IMR-90 (cell line): Measurements from ENCODE around the gene STAT3. TPM values are rescaled to one million over a fixed set of nuclear protein-coding genes. Genes with fewer than 3 reads are reported as not detected.

Source experiments
- ATAC-seq: fragments of 200-7000 bp; cut with Tn5 transposase; 2 replicates; pipeline ENCODE4 v1.9.1; 2020; ENCODE audit warnings: low read depth, mild to moderate bottlenecking, moderate library complexity
- BruUV-seq: library from RNA; stranded (reverse); fragments of 400-500 nt; replicated peaks from 2 replicates; lab custom pipeline; 2021; lab: Mats Ljungman, UMichigan
- CTCF ChIA-PET: fragments of 300-600 bp; formaldehyde crosslinking; extraction: SDS; loops from one replicate; lab custom pipeline; 2021; ENCODE audit warnings: antibody characterized with exemption; lab: Yijun Ruan, JAX
- POLR2A ChIA-PET: fragments of 300-600 bp; sonication (Branson Sonifier 250); formaldehyde crosslinking; loops from one replicate; lab custom pipeline; 2022; ENCODE audit warnings: antibody characterized with exemption; ENCODE audit not compliant: unreplicated experiment; lab: Charles Lee
- DNase-seq: peaks from one replicate; pipeline ENCODE4 v3.0.0; 2013
- H2AFZ ChIP-seq: replicated peaks from 2 replicates; pipeline ENCODE3; 2013; ENCODE audit warnings: low read length, mild to moderate bottlenecking; ENCODE audit not compliant: poor library complexity
- H2AK5ac ChIP-seq: 2 replicates; pipeline ENCODE4 v1.6.1; 2013; ENCODE audit warnings: low read depth, low read length, inconsistent platforms
- H2AK9ac ChIP-seq: replicated peaks from 2 replicates; pipeline ENCODE3; 2013; ENCODE audit warnings: mild to moderate bottlenecking, low read depth, low read length, moderate library complexity; ENCODE audit not compliant: poor library complexity
- H2BK120ac ChIP-seq: 2 replicates; pipeline ENCODE4 v1.6.1; 2013; ENCODE audit warnings: low read depth, low read length, inconsistent platforms
- H2BK15ac ChIP-seq: 3 replicates; pipeline ENCODE4 v1.6.1; 2013; ENCODE audit warnings: low read depth, low read length, inconsistent platforms
- H2BK20ac ChIP-seq: 2 replicates; pipeline ENCODE4 v1.6.1; 2013; ENCODE audit warnings: low read depth, mild to moderate bottlenecking, inconsistent platforms, low read length, moderate library complexity
- H2BK5ac ChIP-seq: 2 replicates; pipeline ENCODE4 v1.6.1; 2013; ENCODE audit warnings: mild to moderate bottlenecking, low read depth, low read length, inconsistent platforms; ENCODE audit not compliant: poor library complexity, severe bottlenecking
- H3K14ac ChIP-seq: replicated peaks from 2 replicates; pipeline ENCODE4 v1.6.1; 2013; ENCODE audit warnings: low read depth, low read length, inconsistent platforms
- H3K18ac ChIP-seq: 2 replicates; pipeline ENCODE4 v1.6.1; 2013; ENCODE audit warnings: low read depth, low read length, control low read depth
- H3K23ac ChIP-seq: 2 replicates; pipeline ENCODE4 v1.6.1; 2013; ENCODE audit warnings: low read depth, low read length, inconsistent platforms
- H3K27ac ChIP-seq: 2 replicates; pipeline ENCODE4 v1.5.1; 2013; ENCODE audit warnings: mild to moderate bottlenecking, control low read depth, low read length; ENCODE audit not compliant: insufficient read depth
- H3K27me3 ChIP-seq: 2 replicates; pipeline ENCODE4 v1.6.1; 2013; ENCODE audit warnings: low read length; ENCODE audit not compliant: control insufficient read depth, insufficient read depth
- H3K36me3 ChIP-seq: 2 replicates; pipeline ENCODE4 v1.6.1; 2013; ENCODE audit warnings: low read length, mixed read lengths; ENCODE audit not compliant: control insufficient read depth, insufficient read depth
- H3K4ac ChIP-seq: 2 replicates; pipeline ENCODE4 v1.6.1; 2013; ENCODE audit warnings: low read depth, low read length, inconsistent platforms
- H3K4me1 ChIP-seq: 2 replicates; pipeline ENCODE4 v1.6.1; 2013; ENCODE audit warnings: low read length, mixed read lengths; ENCODE audit not compliant: control insufficient read depth, insufficient read depth
- H3K4me2 ChIP-seq: 2 replicates; pipeline ENCODE4 v1.6.1; 2013; ENCODE audit warnings: low read depth, mild to moderate bottlenecking, control low read depth, low read length, moderate library complexity
- H3K4me3 ChIP-seq: 2 replicates; pipeline ENCODE4 v1.5.1; 2013; ENCODE audit warnings: low read depth, mild to moderate bottlenecking, control low read depth, low read length, moderate library complexity; ENCODE audit not compliant: insufficient read depth
- H3K56ac ChIP-seq: 2 replicates; pipeline ENCODE4 v1.6.1; 2013; ENCODE audit warnings: low read length, inconsistent platforms; ENCODE audit not compliant: insufficient read depth; ENCODE audit errors: extremely low read depth
- H3K79me1 ChIP-seq, 2 experiments: 2 replicates each; pipeline ENCODE4 v1.6.1; 2013; ENCODE audit warnings: low read length in 2 of 2, inconsistent platforms in 1 of 2, low read depth in 1 of 2
- H3K9ac ChIP-seq: 2 replicates; pipeline ENCODE4 v1.6.1; 2013; ENCODE audit warnings: low read depth, low read length, control low read depth
- H3K9me1 ChIP-seq: 2 replicates; pipeline ENCODE4 v1.6.1; 2013; ENCODE audit warnings: low read length, inconsistent platforms; ENCODE audit not compliant: insufficient read depth
- H3K9me3 ChIP-seq: 2 replicates; pipeline ENCODE4 v1.6.1; 2013; ENCODE audit warnings: low read length; ENCODE audit not compliant: control insufficient read depth, insufficient read depth
- H4K20me1 ChIP-seq: 2 replicates; pipeline ENCODE4 v1.6.1; 2013; ENCODE audit warnings: low read length, inconsistent platforms; ENCODE audit not compliant: insufficient read depth
- H4K5ac ChIP-seq: 2 replicates; pipeline ENCODE4 v1.6.1; 2013; ENCODE audit warnings: mild to moderate bottlenecking, low read depth, low read length, control low read depth
- H4K8ac ChIP-seq, 2 experiments: 2 replicates each; pipeline ENCODE4 v1.6.1; 2013; ENCODE audit warnings: low read depth in 2 of 2, low read length in 2 of 2, control low read depth in 1 of 2, inconsistent platforms in 1 of 2
- H4K91ac ChIP-seq: 2 replicates; pipeline ENCODE4 v1.6.1; 2013; ENCODE audit warnings: low read depth, low read length, inconsistent platforms; ENCODE audit not compliant: insufficient read depth
- RCOR1 ChIP-seq: IDR thresholded peaks from 2 replicates; pipeline ENCODE4 v1.6.1; 2012; ENCODE audit warnings: mild to moderate bottlenecking, low read length, improper control_type of control experiment; ENCODE audit not compliant: insufficient replicate concordance
- SMC3 ChIP-seq: fragments of 150-350 bp; IDR thresholded peaks from 2 replicates; pipeline ENCODE4 v1.6.1; 2016; ENCODE audit warnings: low read depth, mild to moderate bottlenecking, antibody characterized with exemption, low read length, moderate library complexity
- WGBS, 2 experiments: methylation state at CpG; one replicate each; pipeline versions ENCODE4 v1.1.5 to v1.1.7; 2013; ENCODE audit warnings: missing lambda C conversion rate in 2 of 2; ENCODE audit not compliant: insufficient read length in 1 of 2; ENCODE audit errors: extremely low coverage in 2 of 2; 5-methylcytosine and 5-hydroxymethylcytosine counted together
- dilution Hi-C: fragments of 300-500 bp; cut with HindIII; formaldehyde crosslinking; loops from one replicate; pipeline ENCODE4 v1.14.3; 2018; ENCODE audit warnings: low sequenced_read_pairs; ENCODE audit not compliant: unreplicated experiment
- in situ Hi-C: fragments of 300-500 bp; cut with MboI; formaldehyde crosslinking; loops from 3 replicates; pipeline ENCODE4 v1.14.3; 2019; ENCODE audit warnings: low sequenced_read_pairs, inconsistent platforms, mixed read lengths
- intact Hi-C: fragments of 100-400 bp; cut with micrococcal nuclease; formaldehyde crosslinking; loops from 2 replicates; pipeline ENCODE4 v1.10.0; 2022
- polyA plus RNA-seq, 3 experiments: library from polyadenylated mRNA; depleted of rRNA; stranded (reverse); fragments of >200 nt; gene quantifications; 2 replicates each; pipeline ENCODE4 v1.2.3, GENCODE V29; 2012; ENCODE audit warnings: low replicate concordance in 1 of 3
- total RNA-seq: library from RNA; depleted of rRNA; stranded (reverse); fragments of >200 nt; gene quantifications from 2 replicates; pipeline ENCODE4 v1.2.3, GENCODE V29; 2012

The STAT3 gene
- total and polyA plus RNA-seq, 2 of the 4 experiments (the other 2 are of a cell fraction), result 47.2 to 66.3 TPM

- Histone ChIP-seq H2BK5ac (peak overlapping the region; percentile 42), H2BK120ac (no peak overlapping the region), H2AK5ac (peak overlapping the region; percentile 68), H3K79me1 (peaks cover 0 to 12% of the 10 kb centered on the region in 2 experiments; a peak in 2 of 4 replicates), H4K20me1 (peaks cover 3% of the 10 kb centered on the region; the same call in 1 of the 2 replicates), H3K9ac (no peak overlapping the region; the same call in 1 of the 2 replicates), H2AFZ (no peak overlapping the region), H3K4me1 (peaks cover 9% of the 10 kb centered on the region), H2BK15ac (0 out of 3 replicates have a peak overlapping the region, but pooled peaks have one; percentile 56), H2BK20ac (peak overlapping the region; percentile 35; the same call in 1 of the 2 replicates), H3K4me2 (no peak overlapping the region), H3K4me3 (no peak overlapping the region), H4K5ac (no peak overlapping the region), H3K27ac (no peak overlapping the region), H3K14ac (no peak overlapping the region), H3K18ac (no peak overlapping the region), H3K56ac (no peak overlapping the region), H3K27me3 (no peaks in the 10 kb centered on the region), H3K36me3 (no peaks in the 10 kb centered on the region), H3K23ac (no peak overlapping the region), H4K8ac (no peak overlapping the region), H3K4ac (peak overlapping the region; percentile 53), H3K9me1 (no peaks in the 10 kb centered on the region), H4K91ac (no peak overlapping the region), H3K9me3 (no peaks in the 10 kb centered on the region), H2AK9ac (no peak overlapping the region)
- POLR2A ChIA-PET, result no interaction called here
- intact Hi-C loops (loop anchor here (2.0 kb wide), 2 partner anchors 29 to 87 kb away; partner anchors contain the start of gene ATP6V0A1), dilution Hi-C loops (no loop called here), in situ Hi-C loops (loop anchor here (5.0 kb wide), 1 partner anchor 97 kb away; no protein-coding TSS in a partner anchor)
- ATAC-seq, result no peak
- no peak for DNase-seq
- BruUV-seq, result no TSS peak
- WGBS, 2 experiments, result no CpG with 5 or more reads among the region's 3 CpGs
- CTCF ChIA-PET, result interaction anchor here (0.5 to 0.6 kb wide), 3 partner anchors 9 to 97 kb away, joined by 3 to 4 read pairs (median 3); no protein-coding TSS in a partner anchor
- TF ChIP-seq SMC3 (no peak), RCOR1 (no peak)
These were observed 41.6 kb upstream of the STAT3 start for GRCh38 chr17:42429726-42430447.
